Esophagus squamous epithelium (tissue), 5 donors: ENCODE results near the gene GRIN2C. TPM values are rescaled to one million over a fixed set of nuclear protein-coding genes. Genes with fewer than 3 reads are reported as not detected.

Experiments used
- DNase-seq: peaks from one replicate; lab custom pipeline; 2025; lab: John Stamatoyannopoulos, UW
- H3K27ac ChIP-seq, 4 donors: fragments of 200-600 bp; sonication (generic); one replicate each; pipeline ENCODE4 v1.5.1; 2016 to 2019; ENCODE audit warnings: mild to moderate bottlenecking in 1 of 4
- H3K27me3 ChIP-seq, 4 donors: fragments of 200-600 bp; sonication (generic); 1 replicate in 3 of 4; 2 replicates in 1 of 4; pipeline versions ENCODE4 v1.5.1 to v1.6.0; 2017 to 2021; ENCODE audit warnings: antibody characterized with exemption in 1 of 4
- H3K36me3 ChIP-seq, 3 donors: fragments of 200-600 bp; sonication (generic); one replicate each; pipeline ENCODE4 v1.5.1; 2016 to 2019
- H3K4me1 ChIP-seq, 3 donors: fragments of 200-600 bp; sonication (generic); one replicate each; pipeline ENCODE4 v1.5.1; 2017 to 2019
- H3K4me3 ChIP-seq, 4 donors: fragments of 200-600 bp; sonication (generic); 1 replicate in 3 of 4; 2 replicates in 1 of 4; pipeline ENCODE4 v1.5.1; 2016 to 2019; ENCODE audit warnings: mild to moderate bottlenecking in 2 of 4, moderate library complexity in 1 of 4
- H3K9me3 ChIP-seq, 3 donors: fragments of 200-600 bp; sonication (generic); one replicate each; pipeline ENCODE4 v1.5.1; 2016 to 2019
- POLR2A ChIP-seq, 4 donors: fragments of 450-650 bp; IDR thresholded peaks; one replicate each; pipeline ENCODE4 v1.6.1; 2017; ENCODE audit warnings: antibody characterized with exemption in 4 of 4, mild to moderate bottlenecking in 4 of 4, moderate library complexity in 3 of 4
- WGBS, 2 donors: methylation state at CpG; one replicate each; pipeline ENCODE4 v1.1.5; 2018; 5-methylcytosine and 5-hydroxymethylcytosine counted together
- intact Hi-C: fragments of 100-400 bp; cut with DNase I; formaldehyde crosslinking; loops from one replicate; pipeline ENCODE4 v1.15.0; 2022
- total RNA-seq, 4 donors: library from RNA; depleted of rRNA; stranded (reverse); fragments of >200 nt; gene quantifications; one replicate each; pipeline ENCODE4 v1.1.0, GENCODE V29; 2016
- TF ChIP-seq, protein P1 (sequence below), 6 experiments: fragments of 450-650 bp in 4 of 6; fragments of 200-600 bp in 2 of 6; sonication (generic) in 2 of 6; IDR thresholded peaks; one replicate each; pipeline ENCODE4 v1.5.1; 2016 to 2019; ENCODE audit warnings: antibody characterized with exemption in 6 of 6, mild to moderate bottlenecking in 4 of 6, moderate library complexity in 4 of 6
- donor health status: DM: yes; HTN: yes; CAD: no.

GRIN2C gene
- total RNA-seq, 4 donors from 2014 or later, result 0.13 to 4.6 (median 0.19) TPM; not detected in 1

- Histone ChIP-seq H3K27ac (peak overlapping the region in 3 of 4 donors; percentile 6 to 49 (median 43)), H3K36me3 (no peaks in the 10 kb centered on the region), H3K4me1 (peaks cover 7 to 27% (median 12%) of the 10 kb centered on the region in 3 donors), H3K27me3 (peaks cover 0 to 16% (median 0%) of the 10 kb centered on the region in 4 donors), H3K4me3 (no peak overlapping the region), H3K9me3 (no peaks in the 10 kb centered on the region)
- 40 to 51% methylated on average over 7 to 10 of the region's 19 CpGs for WGBS, 2 donors
- no peak for DNase-seq
- no peak for TF ChIP-seq POLR2A (IDR thresholded peaks at IDR 0.05)
- TF ChIP-seq, protein P1, sequence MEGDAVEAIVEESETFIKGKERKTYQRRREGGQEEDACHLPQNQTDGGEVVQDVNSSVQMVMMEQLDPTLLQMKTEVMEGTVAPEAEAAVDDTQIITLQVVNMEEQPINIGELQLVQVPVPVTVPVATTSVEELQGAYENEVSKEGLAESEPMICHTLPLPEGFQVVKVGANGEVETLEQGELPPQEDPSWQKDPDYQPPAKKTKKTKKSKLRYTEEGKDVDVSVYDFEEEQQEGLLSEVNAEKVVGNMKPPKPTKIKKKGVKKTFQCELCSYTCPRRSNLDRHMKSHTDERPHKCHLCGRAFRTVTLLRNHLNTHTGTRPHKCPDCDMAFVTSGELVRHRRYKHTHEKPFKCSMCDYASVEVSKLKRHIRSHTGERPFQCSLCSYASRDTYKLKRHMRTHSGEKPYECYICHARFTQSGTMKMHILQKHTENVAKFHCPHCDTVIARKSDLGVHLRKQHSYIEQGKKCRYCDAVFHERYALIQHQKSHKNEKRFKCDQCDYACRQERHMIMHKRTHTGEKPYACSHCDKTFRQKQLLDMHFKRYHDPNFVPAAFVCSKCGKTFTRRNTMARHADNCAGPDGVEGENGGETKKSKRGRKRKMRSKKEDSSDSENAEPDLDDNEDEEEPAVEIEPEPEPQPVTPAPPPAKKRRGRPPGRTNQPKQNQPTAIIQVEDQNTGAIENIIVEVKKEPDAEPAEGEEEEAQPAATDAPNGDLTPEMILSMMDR (IDR thresholded peaks at IDR 0.05), result no peak
- intact Hi-C loops, result no loop called here
These were observed 18.2 kb upstream of the GRIN2C start for GRCh38 chr17:74877592-74878548.

GRCh38 chr17:74875977-74876593, 16.4 kb upstream of the GRIN2C start:
- Histone ChIP-seq H3K27me3 (peaks cover 0 to 8% (median 0%) of the 10 kb centered on the region in 4 donors), H3K27ac (no peak overlapping the region), H3K36me3 (no peaks in the 10 kb centered on the region), H3K9me3 (no peaks in the 10 kb centered on the region), H3K4me1 (peaks cover 14 to 44% (median 25%) of the 10 kb centered on the region in 3 donors), H3K4me3 (no peak overlapping the region)
- DNase-seq, result no peak
- TF ChIP-seq, protein P1 (IDR thresholded peaks at IDR 0.05), result no peak
- no peak for TF ChIP-seq POLR2A (IDR thresholded peaks at IDR 0.05)
- 49 to 60% methylated on average over 4 to 5 of the region's 6 CpGs for WGBS, 2 donors
- intact Hi-C loops, result no loop called here

GRCh38 chr17:74875155-74875976, 15.7 kb upstream of the GRIN2C start:
- Histone ChIP-seq H3K36me3 (no peaks in the 10 kb centered on the region), H3K4me3 (no peak overlapping the region), H3K27ac (no peak overlapping the region), H3K27me3 (peaks cover 0 to 5% (median 0%) of the 10 kb centered on the region in 4 donors), H3K4me1 (peaks cover 14 to 47% (median 26%) of the 10 kb centered on the region in 3 donors), H3K9me3 (no peaks in the 10 kb centered on the region)
- 29 to 38% methylated on average over 4 to 5 of the region's 5 CpGs for WGBS, 2 donors
- TF ChIP-seq, protein P1 (IDR thresholded peaks at IDR 0.05), result no peak
- no peak for TF ChIP-seq POLR2A (IDR thresholded peaks at IDR 0.05)
- no peak for DNase-seq
- intact Hi-C loops, result no loop called here

DNA sequence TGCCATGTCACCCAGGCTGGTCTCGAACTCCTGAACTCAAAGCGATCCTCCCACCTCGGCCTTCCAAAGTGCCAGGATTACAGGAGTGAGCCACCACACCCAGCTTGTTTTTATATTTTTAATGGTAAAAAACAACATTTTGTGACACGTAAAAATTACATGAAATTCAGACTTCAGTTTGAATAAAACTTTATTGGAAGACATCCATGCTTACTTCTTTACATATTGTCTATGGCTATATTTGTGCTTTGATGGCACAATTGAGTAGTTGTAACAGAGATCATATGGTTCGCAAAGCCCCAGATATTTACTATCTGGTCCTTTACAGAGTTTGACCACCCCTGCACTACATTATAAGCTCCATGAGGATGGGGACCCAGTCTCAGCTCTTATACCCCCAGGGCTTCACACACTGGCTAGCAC, 14.9 kb upstream of the GRIN2C start:
- Histone ChIP-seq H3K36me3 (peaks cover 0 to 4% (median 0%) of the 10 kb centered on the region in 3 donors), H3K4me3 (no peak overlapping the region), H3K27me3 (peaks cover 0 to 5% (median 0%) of the 10 kb centered on the region in 4 donors), H3K9me3 (no peaks in the 10 kb centered on the region), H3K4me1 (peaks cover 14 to 47% (median 26%) of the 10 kb centered on the region in 3 donors), H3K27ac (no peak overlapping the region)
- 96% methylated on average over 5 of the region's 5 CpGs for WGBS, 2 donors
- TF ChIP-seq POLR2A (IDR thresholded peaks at IDR 0.05), result no peak
- TF ChIP-seq, protein P1 (IDR thresholded peaks at IDR 0.05), result no peak
- DNase-seq, result no peak
- intact Hi-C loops, result no loop called here
